HepG2 (cell line): Measurements from ENCODE around the gene MADD. TPM values are rescaled to one million over a fixed set of nuclear protein-coding genes. Genes with fewer than 3 reads are reported as not detected.

Experiments
- ATAC-seq: fragments of 200-7000 bp; cut with Tn5 transposase; 3 replicates; pipeline ENCODE4 v1.9.1; 2020; ENCODE audit warnings: mild to moderate bottlenecking, moderate library complexity
- BruUV-seq: library from RNA; stranded (reverse); fragments of 400-500 nt; replicated peaks from 2 replicates; lab custom pipeline; 2021; lab: Mats Ljungman, UMichigan
- CTCF ChIA-PET: fragments of 300-600 bp; formaldehyde crosslinking; extraction: SDS; loops from one replicate; lab custom pipeline; 2021; ENCODE audit warnings: low total read pairs, inconsistent platforms, low intra/inter-chr PET ratio; lab: Yijun Ruan, JAX
- POLR2A ChIA-PET: fragments of 350-600 bp; sonication (Branson Sonifier 250); formaldehyde crosslinking; loops from one replicate; lab custom pipeline; 2020; ENCODE audit warnings: antibody characterized with exemption, inconsistent platforms; lab: Yijun Ruan, JAX
- DNase-seq: peaks from one replicate; pipeline ENCODE4 v3.0.0-alpha.2; 2015; ENCODE audit warnings: low spot score
- FAIRE-seq: peaks from 3 replicates; lab custom pipeline; 2011; peaks lifted over from hg19 to GRCh38; lab: Jason Lieb, UNC
- H2AFZ ChIP-seq: one replicate; pipeline ENCODE4 v1.6.1; 2011; ENCODE audit warnings: low read length, inconsistent platforms
- H3K27ac ChIP-seq: fragments of 300-600 bp; 3 replicates; pipeline ENCODE4 v1.8.0; 2011; ENCODE audit warnings: mixed run types, mild to moderate bottlenecking, mixed read lengths, low read length, inconsistent platforms; ENCODE audit not compliant: insufficient read depth; ENCODE audit errors: extremely low read length
- H3K27me3 ChIP-seq, 2 experiments: fragments of 200-600 bp in 1 of 2; 2 replicates in 1 of 2; 3 replicates in 1 of 2; pipeline versions ENCODE4 v1.6.0 to v1.8.0; 2011; ENCODE audit warnings: low read length in 2 of 2, mild to moderate bottlenecking in 2 of 2, moderate library complexity in 2 of 2, inconsistent platforms in 1 of 2; ENCODE audit not compliant: insufficient read depth in 2 of 2, control insufficient read depth in 1 of 2
- H3K36me3 ChIP-seq, 2 experiments: fragments of 200-600 bp in 1 of 2; replicated peaks in 1 of 2; 2 replicates in 1 of 2; 3 replicates in 1 of 2; pipeline versions ENCODE4 v1.5.1 to v1.8.0; 2011; ENCODE audit warnings: low read length in 2 of 2, inconsistent platforms in 1 of 2; ENCODE audit not compliant: insufficient read depth in 2 of 2, control insufficient read depth in 1 of 2
- H3K4me1 ChIP-seq: 2 replicates; pipeline ENCODE4 v1.5.1; 2012; ENCODE audit warnings: low read length, inconsistent platforms; ENCODE audit not compliant: insufficient read depth
- H3K4me2 ChIP-seq: 2 replicates; pipeline ENCODE4 v1.6.0; 2011; ENCODE audit warnings: low read depth, low read length, inconsistent platforms
- H3K4me3 ChIP-seq, 3 experiments: fragments of 200-600 bp in 1 of 3; sonication (generic), shearing (Covaris generic) in 1 of 3; replicated peaks in 1 of 3; 2 replicates each; pipeline ENCODE4 v1.5.1; 2011 to 2016; ENCODE audit warnings: low read length in 3 of 3, inconsistent platforms in 2 of 3, low read depth in 2 of 3, mild to moderate bottlenecking in 2 of 3, control low read depth in 1 of 3, mixed read lengths in 1 of 3; ENCODE audit not compliant: insufficient read depth in 1 of 3
- H3K79me2 ChIP-seq: one replicate; pipeline ENCODE4 v1.6.1; 2011; ENCODE audit warnings: low read length, inconsistent platforms; ENCODE audit not compliant: insufficient read depth
- H3K9ac ChIP-seq: 2 replicates; pipeline ENCODE4 v1.6.0; 2011; ENCODE audit warnings: mild to moderate bottlenecking, low read depth, low read length, inconsistent platforms; ENCODE audit not compliant: insufficient read depth
- H3K9me3 ChIP-seq: 2 replicates; pipeline ENCODE4 v1.5.1; 2012; ENCODE audit warnings: mild to moderate bottlenecking, low read length
- H4K20me1 ChIP-seq: 2 replicates; pipeline ENCODE4 v1.6.0; 2011; ENCODE audit warnings: inconsistent platforms, mild to moderate bottlenecking, low read length, moderate library complexity; ENCODE audit not compliant: insufficient read depth
- CTCF ChIP-seq: sonication (generic); formaldehyde crosslinking; IDR thresholded peaks from 2 replicates; pipeline ENCODE4 v1.5.0; 2020; ENCODE audit warnings: mild to moderate bottlenecking, missing genetic modification reagents, moderate library complexity
- MAX ChIP-seq: IDR thresholded peaks from 2 replicates; pipeline ENCODE4 v1.6.1; 2012; ENCODE audit warnings: inconsistent platforms
- SAP130 ChIP-seq: IDR thresholded peaks from 2 replicates; pipeline ENCODE4 v1.6.1; 2016; ENCODE audit warnings: low read depth
- ZSCAN12 ChIP-seq: sonication (generic); formaldehyde crosslinking; IDR thresholded peaks from 2 replicates; pipeline ENCODE4 v1.9.0; 2021; ENCODE audit warnings: mild to moderate bottlenecking, missing genetic modification reagents
- WGBS: methylation state at CpG from one replicate; pipeline ENCODE4 v1.1.6; 2017; ENCODE audit warnings: low lambda C conversion rate; 5-methylcytosine and 5-hydroxymethylcytosine counted together
- in situ Hi-C: cut with HindIII; loops from 2 replicates; pipeline ENCODE4 v1.10.0; 2017; ENCODE audit warnings: low pct_unique_long_range_greater_than_20kb; ENCODE audit not compliant: extremely low pct_ligation_motif_present
- intact Hi-C: fragments of 100-400 bp; cut with micrococcal nuclease; formaldehyde crosslinking; loops from one replicate; pipeline ENCODE4 v1.10.0; 2022; ENCODE audit not compliant: unreplicated experiment
- polyA plus RNA-seq, 8 experiments: library from polyadenylated mRNA; depleted of rRNA in 3 of 8; stranded (reverse) in 7 of 8; unstranded in 1 of 8; fragments of >200 nt; fragmentation: Illumina TruSeq in 4 of 8; extraction: Trizol in 4 of 8; gene quantifications; 2 replicates each; pipeline versions ENCODE4 v1.2.1 to v1.2.3, GENCODE V29; 2011 to 2016; ENCODE audit warnings: low read depth in 4 of 8, missing spikeins in 1 of 8, mixed read lengths in 1 of 8; ENCODE audit not compliant: insufficient read depth in 1 of 8
- total RNA-seq, 5 experiments: library from RNA; depleted of rRNA; stranded (reverse); fragments of >200 nt; fragmentation: Illumina TruSeq; extraction: Trizol; gene quantifications; 2 replicates each; pipeline ENCODE4 v1.2.3, GENCODE V29; 2016; ENCODE audit warnings: low read depth in 1 of 5
- TF ChIP-seq, protein P1 (sequence below): IDR thresholded peaks from 2 replicates; pipeline ENCODE4 v1.6.1; 2016; ENCODE audit warnings: low read depth, missing genetic modification reagents, missing compliant biosample characterization

The MADD gene
- total and polyA plus RNA-seq, 2 of the 13 experiments (the other 11 are each of a cell fraction or from before 2014, with no cell fraction given), result 18.0 to 29.2 TPM

DNA sequence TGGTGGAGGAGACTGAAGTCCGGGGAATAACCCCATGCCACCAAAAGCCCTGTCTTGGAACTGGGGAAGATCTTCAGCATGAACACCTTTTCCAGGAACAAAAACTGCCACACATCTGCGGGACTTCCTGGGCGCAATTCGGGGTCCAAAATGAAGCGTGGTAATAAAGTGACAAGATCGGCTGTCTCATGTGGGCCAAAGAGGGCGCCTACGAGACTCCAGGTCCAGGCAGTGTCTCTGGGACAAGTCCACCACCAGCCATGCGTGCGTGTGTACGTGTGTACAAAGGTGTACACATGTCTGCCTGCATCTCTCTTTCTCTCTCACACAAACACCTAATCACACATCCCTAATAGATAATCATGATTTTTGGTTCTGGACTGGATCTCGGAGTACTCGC is 91.5 kb downstream of the MADD start:
- no peak overlapping the region for H3K27ac ChIP-seq
- H4K20me1 ChIP-seq, result no peaks in the 10 kb centered on the region
- H3K9me3 ChIP-seq, result no peaks in the 10 kb centered on the region
- DNase-seq (no peak), ATAC-seq (peak; percentile 69), FAIRE-seq (peak; percentile 18)
- no peak overlapping the region for H2AFZ ChIP-seq
- H3K79me2 ChIP-seq, result no peaks in the 10 kb centered on the region
- peaks cover 45% of the 10 kb centered on the region for H3K4me1 ChIP-seq
- 0 out of 5 replicates have a peak, but pooled peaks cover 0 to 4% of the 10 kb centered on the region in 2 experiments for H3K27me3 ChIP-seq
- TF ChIP-seq, protein P1, sequence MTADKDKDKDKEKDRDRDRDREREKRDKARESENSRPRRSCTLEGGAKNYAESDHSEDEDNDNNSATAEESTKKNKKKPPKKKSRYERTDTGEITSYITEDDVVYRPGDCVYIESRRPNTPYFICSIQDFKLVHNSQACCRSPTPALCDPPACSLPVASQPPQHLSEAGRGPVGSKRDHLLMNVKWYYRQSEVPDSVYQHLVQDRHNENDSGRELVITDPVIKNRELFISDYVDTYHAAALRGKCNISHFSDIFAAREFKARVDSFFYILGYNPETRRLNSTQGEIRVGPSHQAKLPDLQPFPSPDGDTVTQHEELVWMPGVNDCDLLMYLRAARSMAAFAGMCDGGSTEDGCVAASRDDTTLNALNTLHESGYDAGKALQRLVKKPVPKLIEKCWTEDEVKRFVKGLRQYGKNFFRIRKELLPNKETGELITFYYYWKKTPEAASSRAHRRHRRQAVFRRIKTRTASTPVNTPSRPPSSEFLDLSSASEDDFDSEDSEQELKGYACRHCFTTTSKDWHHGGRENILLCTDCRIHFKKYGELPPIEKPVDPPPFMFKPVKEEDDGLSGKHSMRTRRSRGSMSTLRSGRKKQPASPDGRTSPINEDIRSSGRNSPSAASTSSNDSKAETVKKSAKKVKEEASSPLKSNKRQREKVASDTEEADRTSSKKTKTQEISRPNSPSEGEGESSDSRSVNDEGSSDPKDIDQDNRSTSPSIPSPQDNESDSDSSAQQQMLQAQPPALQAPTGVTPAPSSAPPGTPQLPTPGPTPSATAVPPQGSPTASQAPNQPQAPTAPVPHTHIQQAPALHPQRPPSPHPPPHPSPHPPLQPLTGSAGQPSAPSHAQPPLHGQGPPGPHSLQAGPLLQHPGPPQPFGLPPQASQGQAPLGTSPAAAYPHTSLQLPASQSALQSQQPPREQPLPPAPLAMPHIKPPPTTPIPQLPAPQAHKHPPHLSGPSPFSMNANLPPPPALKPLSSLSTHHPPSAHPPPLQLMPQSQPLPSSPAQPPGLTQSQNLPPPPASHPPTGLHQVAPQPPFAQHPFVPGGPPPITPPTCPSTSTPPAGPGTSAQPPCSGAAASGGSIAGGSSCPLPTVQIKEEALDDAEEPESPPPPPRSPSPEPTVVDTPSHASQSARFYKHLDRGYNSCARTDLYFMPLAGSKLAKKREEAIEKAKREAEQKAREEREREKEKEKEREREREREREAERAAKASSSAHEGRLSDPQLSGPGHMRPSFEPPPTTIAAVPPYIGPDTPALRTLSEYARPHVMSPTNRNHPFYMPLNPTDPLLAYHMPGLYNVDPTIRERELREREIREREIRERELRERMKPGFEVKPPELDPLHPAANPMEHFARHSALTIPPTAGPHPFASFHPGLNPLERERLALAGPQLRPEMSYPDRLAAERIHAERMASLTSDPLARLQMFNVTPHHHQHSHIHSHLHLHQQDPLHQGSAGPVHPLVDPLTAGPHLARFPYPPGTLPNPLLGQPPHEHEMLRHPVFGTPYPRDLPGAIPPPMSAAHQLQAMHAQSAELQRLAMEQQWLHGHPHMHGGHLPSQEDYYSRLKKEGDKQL (CRISPR knock-in tag), result no peak
- 0 out of 2 replicates have a peak, but pooled peaks have one; percentile 14 for TF ChIP-seq MAX
- TF ChIP-seq SAP130 (CRISPR knock-in tag), result peak; percentile 18; the same call in 1 of the 2 replicates
- TF ChIP-seq CTCF (CRISPR knock-in tag), result peak; percentile 40; the same call in 1 of the 2 replicates
- TF ChIP-seq ZSCAN12 (CRISPR knock-in tag), result no peak
- in situ Hi-C loops, result no loop called here
- intact Hi-C loops, result no loop called here
- BruUV-seq, result no TSS peak
- H3K4me3 ChIP-seq, result peak overlapping the region in 2 of 3 experiments; percentile 9 to 42; a peak in 3 of 6 replicates
- H3K36me3 ChIP-seq, result no peaks in the 10 kb centered on the region
- CTCF ChIA-PET, result no interaction called here
- H3K4me2 ChIP-seq, result peak overlapping the region; percentile 57
- POLR2A ChIA-PET, result no interaction called here
- 33% methylated on average over 5 of the region's 13 CpGs for WGBS
- no peak overlapping the region for H3K9ac ChIP-seq
